HL-60 (cell line): ENCODE results near the gene PLPP3.

Source experiments
- DNase-seq, 2 experiments: peaks; one replicate each; pipeline ENCODE4 v3.0.0-alpha.2; 2010 to 2020; ENCODE audit warnings: low read depth in 1 of 2, low spot score in 1 of 2
- H3K27ac ChIP-seq: fragments of 250-450 bp; sonication (Bioruptor Pico); replicated peaks from 2 replicates; pipeline ENCODE4 v1.5.1; 2020; ENCODE audit warnings: mild to moderate bottlenecking, moderate library complexity
- H3K27me3 ChIP-seq: fragments of 250-450 bp; sonication (Bioruptor Pico); 2 replicates; pipeline ENCODE4 v1.5.1; 2021; ENCODE audit warnings: mild to moderate bottlenecking, moderate library complexity; ENCODE audit not compliant: insufficient read depth, poor library complexity, severe bottlenecking
- H3K4me3 ChIP-seq: replicated peaks from 2 replicates; pipeline ENCODE4 v1.5.1; 2011; ENCODE audit warnings: mild to moderate bottlenecking, control low read depth, low read length; ENCODE audit not compliant: insufficient read depth
- GABPA ChIP-seq: IDR thresholded peaks from 2 replicates; pipeline ENCODE4 v1.6.1; 2012; ENCODE audit warnings: low read depth
- POLR2AphosphoS5 ChIP-seq: IDR thresholded peaks from 2 replicates; pipeline ENCODE4 v1.6.1; 2012; ENCODE audit warnings: low read depth
- SPI1 ChIP-seq: IDR thresholded peaks from 2 replicates; pipeline ENCODE4 v1.6.1; 2012; ENCODE audit warnings: low read depth, mild to moderate bottlenecking, borderline replicate concordance
- TF ChIP-seq, protein P1 (sequence below): IDR thresholded peaks from 2 replicates; pipeline ENCODE4 v1.6.1; 2012; ENCODE audit warnings: low read depth; ENCODE audit not compliant: insufficient replicate concordance
- TF ChIP-seq, protein P2 (sequence below): IDR thresholded peaks from one replicate; pipeline ENCODE4 v1.5.1; 2011; ENCODE audit warnings: low read length, control low read depth, inconsistent platforms; ENCODE audit not compliant: insufficient read depth

Gene PLPP3

DNA sequence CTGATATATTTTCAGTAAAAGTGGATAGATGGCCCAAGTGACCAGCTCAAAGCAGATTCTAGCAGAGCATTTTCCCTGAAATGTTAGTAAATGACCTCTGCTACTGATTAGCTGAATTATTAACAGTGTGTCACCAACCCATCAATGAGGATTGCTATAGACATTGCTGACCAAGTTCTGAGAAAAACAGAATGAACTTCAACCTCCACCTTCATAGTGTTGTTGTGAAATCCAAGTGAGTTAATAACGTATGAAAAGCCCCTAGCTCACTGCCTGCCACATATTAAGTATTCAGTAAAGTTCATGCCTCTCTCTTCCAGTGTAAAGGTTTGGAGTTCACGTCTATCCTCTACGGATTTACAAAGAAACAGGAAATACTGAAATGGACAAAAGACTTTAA is 15.8 kb downstream of the PLPP3 start:
- peaks cover 5% of the 10 kb centered on the region for H3K27me3 ChIP-seq
- TF ChIP-seq, protein P1, sequence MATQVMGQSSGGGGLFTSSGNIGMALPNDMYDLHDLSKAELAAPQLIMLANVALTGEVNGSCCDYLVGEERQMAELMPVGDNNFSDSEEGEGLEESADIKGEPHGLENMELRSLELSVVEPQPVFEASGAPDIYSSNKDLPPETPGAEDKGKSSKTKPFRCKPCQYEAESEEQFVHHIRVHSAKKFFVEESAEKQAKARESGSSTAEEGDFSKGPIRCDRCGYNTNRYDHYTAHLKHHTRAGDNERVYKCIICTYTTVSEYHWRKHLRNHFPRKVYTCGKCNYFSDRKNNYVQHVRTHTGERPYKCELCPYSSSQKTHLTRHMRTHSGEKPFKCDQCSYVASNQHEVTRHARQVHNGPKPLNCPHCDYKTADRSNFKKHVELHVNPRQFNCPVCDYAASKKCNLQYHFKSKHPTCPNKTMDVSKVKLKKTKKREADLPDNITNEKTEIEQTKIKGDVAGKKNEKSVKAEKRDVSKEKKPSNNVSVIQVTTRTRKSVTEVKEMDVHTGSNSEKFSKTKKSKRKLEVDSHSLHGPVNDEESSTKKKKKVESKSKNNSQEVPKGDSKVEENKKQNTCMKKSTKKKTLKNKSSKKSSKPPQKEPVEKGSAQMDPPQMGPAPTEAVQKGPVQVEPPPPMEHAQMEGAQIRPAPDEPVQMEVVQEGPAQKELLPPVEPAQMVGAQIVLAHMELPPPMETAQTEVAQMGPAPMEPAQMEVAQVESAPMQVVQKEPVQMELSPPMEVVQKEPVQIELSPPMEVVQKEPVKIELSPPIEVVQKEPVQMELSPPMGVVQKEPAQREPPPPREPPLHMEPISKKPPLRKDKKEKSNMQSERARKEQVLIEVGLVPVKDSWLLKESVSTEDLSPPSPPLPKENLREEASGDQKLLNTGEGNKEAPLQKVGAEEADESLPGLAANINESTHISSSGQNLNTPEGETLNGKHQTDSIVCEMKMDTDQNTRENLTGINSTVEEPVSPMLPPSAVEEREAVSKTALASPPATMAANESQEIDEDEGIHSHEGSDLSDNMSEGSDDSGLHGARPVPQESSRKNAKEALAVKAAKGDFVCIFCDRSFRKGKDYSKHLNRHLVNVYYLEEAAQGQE: no peak
- no peak for TF ChIP-seq GABPA
- TF ChIP-seq, protein P2, sequence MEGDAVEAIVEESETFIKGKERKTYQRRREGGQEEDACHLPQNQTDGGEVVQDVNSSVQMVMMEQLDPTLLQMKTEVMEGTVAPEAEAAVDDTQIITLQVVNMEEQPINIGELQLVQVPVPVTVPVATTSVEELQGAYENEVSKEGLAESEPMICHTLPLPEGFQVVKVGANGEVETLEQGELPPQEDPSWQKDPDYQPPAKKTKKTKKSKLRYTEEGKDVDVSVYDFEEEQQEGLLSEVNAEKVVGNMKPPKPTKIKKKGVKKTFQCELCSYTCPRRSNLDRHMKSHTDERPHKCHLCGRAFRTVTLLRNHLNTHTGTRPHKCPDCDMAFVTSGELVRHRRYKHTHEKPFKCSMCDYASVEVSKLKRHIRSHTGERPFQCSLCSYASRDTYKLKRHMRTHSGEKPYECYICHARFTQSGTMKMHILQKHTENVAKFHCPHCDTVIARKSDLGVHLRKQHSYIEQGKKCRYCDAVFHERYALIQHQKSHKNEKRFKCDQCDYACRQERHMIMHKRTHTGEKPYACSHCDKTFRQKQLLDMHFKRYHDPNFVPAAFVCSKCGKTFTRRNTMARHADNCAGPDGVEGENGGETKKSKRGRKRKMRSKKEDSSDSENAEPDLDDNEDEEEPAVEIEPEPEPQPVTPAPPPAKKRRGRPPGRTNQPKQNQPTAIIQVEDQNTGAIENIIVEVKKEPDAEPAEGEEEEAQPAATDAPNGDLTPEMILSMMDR: no peak
- no peak for TF ChIP-seq SPI1
- H3K27ac ChIP-seq: no peak overlapping the region
- no peak overlapping the region for H3K4me3 ChIP-seq
- DNase-seq: no peak

DNA sequence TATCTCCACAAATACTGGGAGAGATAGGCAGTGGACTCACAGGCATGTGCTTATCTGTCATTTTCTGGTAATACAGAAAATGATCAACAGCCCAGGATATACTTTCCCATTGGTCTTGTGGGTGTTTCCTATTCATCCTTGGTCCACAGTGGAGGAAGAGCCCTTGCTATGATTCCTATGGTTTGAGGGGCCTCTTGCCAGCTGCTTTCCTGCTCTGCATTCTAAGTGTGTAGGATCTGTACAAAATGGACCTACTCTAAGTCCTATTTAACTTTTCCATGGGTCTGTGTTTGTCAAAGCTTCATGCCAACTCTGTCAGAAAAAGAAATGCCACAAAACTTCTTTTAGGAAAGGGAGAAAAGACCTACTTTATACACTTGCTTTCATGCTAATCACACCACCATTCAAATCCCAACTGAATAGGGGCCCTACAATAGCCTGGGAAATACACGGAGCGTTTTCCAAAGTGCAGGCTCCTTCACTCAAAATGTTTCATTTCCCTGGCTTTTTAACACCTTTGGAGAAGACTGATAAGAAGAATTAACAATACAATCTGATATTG is 16.4 kb downstream of the PLPP3 start:
- DNase-seq: no peak
- no peak overlapping the region for H3K4me3 ChIP-seq
- H3K27ac ChIP-seq: no peak overlapping the region
- peaks cover 5% of the 10 kb centered on the region for H3K27me3 ChIP-seq
- TF ChIP-seq SPI1 (no peak), GABPA (no peak), POLR2AphosphoS5 (no peak)
- TF ChIP-seq, protein P2: no peak
- TF ChIP-seq, protein P1: no peak

DNA sequence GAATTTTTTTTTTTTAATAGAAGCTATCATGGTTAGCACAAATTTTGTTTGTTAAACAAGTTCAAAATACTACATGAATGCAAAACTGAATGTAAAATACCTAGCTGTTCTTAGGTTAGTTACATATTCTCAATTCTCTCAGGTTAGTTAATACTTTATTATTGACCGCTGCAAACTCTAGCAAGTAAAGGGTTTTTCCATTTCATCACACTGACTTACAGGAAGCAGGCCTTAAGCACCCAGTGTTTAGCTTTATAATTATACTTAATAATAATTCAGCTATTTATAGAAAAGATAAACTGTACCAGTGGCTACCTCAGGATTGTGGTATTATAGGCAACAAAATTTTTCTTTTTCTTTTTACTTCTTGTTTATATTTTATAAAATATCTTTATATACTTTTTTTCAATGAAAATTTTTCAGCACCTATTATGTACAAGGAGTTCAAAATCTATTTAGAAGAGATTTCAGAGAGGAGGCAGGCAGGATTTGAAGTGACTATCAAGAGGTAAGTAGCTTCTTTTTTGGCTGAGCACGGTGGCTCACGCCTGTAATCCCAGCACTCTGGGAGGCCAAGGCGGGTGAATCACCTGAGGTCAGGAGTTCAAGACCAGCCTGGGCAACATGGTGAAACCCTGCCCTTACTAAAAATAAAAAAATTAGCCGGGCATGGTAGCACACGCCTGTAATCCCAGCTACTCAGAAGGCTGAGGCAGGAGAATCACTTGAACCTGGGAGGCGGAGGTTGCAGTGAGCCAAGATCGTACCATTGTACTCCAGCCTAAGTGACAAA is 17.9 kb downstream of the PLPP3 start:
- Histone ChIP-seq H3K27me3 (peaks cover 5% of the 10 kb centered on the region), H3K27ac (no peak overlapping the region), H3K4me3 (no peak overlapping the region)
- TF ChIP-seq SPI1: no peak
- TF ChIP-seq, protein P1: no peak
- TF ChIP-seq POLR2AphosphoS5: no peak
- DNase-seq: no peak
